DND-41 (cell line): ENCODE results near the gene ZNHIT6.

ENCODE experiments used
- EZH2 ChIP-seq: IDR thresholded peaks from 3 replicates; pipeline ENCODE4 v1.6.1; 2012; ENCODE audit warnings: borderline replicate concordance, low read depth, mild to moderate bottlenecking, moderate library complexity, low read length, inconsistent platforms; ENCODE audit not compliant: severe bottlenecking
- TF ChIP-seq, protein P1 (sequence below): IDR thresholded peaks from 2 replicates; pipeline ENCODE4 v1.5.1; 2012; ENCODE audit warnings: borderline replicate concordance, low read length, moderate library complexity, mild to moderate bottlenecking; ENCODE audit not compliant: poor library complexity, severe bottlenecking; ENCODE audit errors: extremely low read depth

GRCh38 chr1:85655315-85655714, 52.9 kb downstream of the ZNHIT6 start:
- TF ChIP-seq EZH2 = no peak
- TF ChIP-seq, protein P1, sequence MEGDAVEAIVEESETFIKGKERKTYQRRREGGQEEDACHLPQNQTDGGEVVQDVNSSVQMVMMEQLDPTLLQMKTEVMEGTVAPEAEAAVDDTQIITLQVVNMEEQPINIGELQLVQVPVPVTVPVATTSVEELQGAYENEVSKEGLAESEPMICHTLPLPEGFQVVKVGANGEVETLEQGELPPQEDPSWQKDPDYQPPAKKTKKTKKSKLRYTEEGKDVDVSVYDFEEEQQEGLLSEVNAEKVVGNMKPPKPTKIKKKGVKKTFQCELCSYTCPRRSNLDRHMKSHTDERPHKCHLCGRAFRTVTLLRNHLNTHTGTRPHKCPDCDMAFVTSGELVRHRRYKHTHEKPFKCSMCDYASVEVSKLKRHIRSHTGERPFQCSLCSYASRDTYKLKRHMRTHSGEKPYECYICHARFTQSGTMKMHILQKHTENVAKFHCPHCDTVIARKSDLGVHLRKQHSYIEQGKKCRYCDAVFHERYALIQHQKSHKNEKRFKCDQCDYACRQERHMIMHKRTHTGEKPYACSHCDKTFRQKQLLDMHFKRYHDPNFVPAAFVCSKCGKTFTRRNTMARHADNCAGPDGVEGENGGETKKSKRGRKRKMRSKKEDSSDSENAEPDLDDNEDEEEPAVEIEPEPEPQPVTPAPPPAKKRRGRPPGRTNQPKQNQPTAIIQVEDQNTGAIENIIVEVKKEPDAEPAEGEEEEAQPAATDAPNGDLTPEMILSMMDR = no peak
